ENCODE measurements around the gene HMSD.

GRCh38 chr18:63981719-63982118, 32.6 kb downstream of the HMSD start:
- TF ChIP-seq EZH2 (optimal IDR thresholded peaks at IDR 0.05; ENCODE audit: low read depth, low read length) (no peak), CTCF (IDR thresholded peaks at IDR 0.05; ENCODE audit: low read length) (no peak)
